PC-9 (cell line): ENCODE results near the gene DEFB114. TPM values are rescaled to one million over a fixed set of nuclear protein-coding genes. Genes with fewer than 3 reads are reported as not detected.

ENCODE experiments used
- BruUV-seq: library from RNA; stranded (reverse); fragments of 400-500 nt; replicated peaks from 2 replicates; lab custom pipeline; 2021; lab: Mats Ljungman, UMichigan
- CTCF ChIA-PET: fragments of 300-600 bp; sonication (Branson Sonifier 250); formaldehyde crosslinking; loops from one replicate; lab custom pipeline; 2022; ENCODE audit warnings: antibody characterized with exemption; lab: Charles Lee
- POLR2A ChIA-PET: fragments of 300-600 bp; sonication (Branson Sonifier 250); formaldehyde crosslinking; loops from one replicate; lab custom pipeline; 2022; ENCODE audit warnings: antibody characterized with exemption; ENCODE audit not compliant: unreplicated experiment; lab: Charles Lee
- DNase-seq, 2 experiments: peaks; one replicate each; pipeline versions ENCODE4 v3.0.0 to v3.0.0-alpha.2; 2015 to 2022; ENCODE audit warnings: mixed read lengths in 1 of 2
- H2AFZ ChIP-seq: fragments of 200-600 bp; sonication (generic); 2 replicates; pipeline ENCODE4 v1.8.1; 2017; ENCODE audit warnings: antibody characterized with exemption
- H3F3A ChIP-seq: fragments of 200-600 bp; sonication (generic); 2 replicates; pipeline ENCODE4 v1.8.1; 2017; ENCODE audit warnings: antibody characterized with exemption, mild to moderate bottlenecking, low read depth; ENCODE audit not compliant: insufficient read depth
- H3K27ac ChIP-seq: fragments of 200-600 bp; sonication (generic); 2 replicates; pipeline ENCODE4 v1.6.1; 2016; ENCODE audit warnings: mixed run types
- H3K27me3 ChIP-seq: fragments of 200-600 bp; sonication (generic); 2 replicates; pipeline ENCODE4 v1.6.1; 2016; ENCODE audit warnings: low read depth, mixed run types; ENCODE audit not compliant: insufficient read depth
- H3K36me3 ChIP-seq: fragments of 200-600 bp; sonication (generic); 2 replicates; pipeline ENCODE4 v1.6.1; 2016; ENCODE audit warnings: low read depth, mixed run types
- H3K4me1 ChIP-seq: fragments of 200-600 bp; sonication (generic); replicated peaks from 2 replicates; pipeline ENCODE4 v1.6.1; 2016; ENCODE audit warnings: mixed run types; ENCODE audit not compliant: insufficient read depth
- H3K4me2 ChIP-seq: fragments of 200-600 bp; sonication (generic); 2 replicates; pipeline ENCODE4 v1.6.1; 2017; ENCODE audit warnings: mixed run types
- H3K4me3 ChIP-seq: fragments of 200-600 bp; sonication (generic); 2 replicates; pipeline ENCODE4 v1.6.1; 2016; ENCODE audit warnings: mixed run types
- H3K79me2 ChIP-seq: fragments of 200-600 bp; sonication (generic); 2 replicates; pipeline ENCODE4 v1.6.1; 2017; ENCODE audit warnings: low read depth, mixed run types
- H3K9me2 ChIP-seq: fragments of 200-600 bp; sonication (generic); 2 replicates; pipeline ENCODE4 v1.8.1; 2017; ENCODE audit warnings: mild to moderate bottlenecking; ENCODE audit not compliant: insufficient read depth
- H3K9me3 ChIP-seq: fragments of 200-600 bp; sonication (generic); 2 replicates; pipeline ENCODE4 v1.8.1; 2016; ENCODE audit warnings: low read depth; ENCODE audit not compliant: insufficient read depth
- H4K20me1 ChIP-seq: fragments of 200-600 bp; sonication (generic); 2 replicates; pipeline ENCODE4 v1.8.1; 2017; ENCODE audit not compliant: insufficient read depth
- EZH2 ChIP-seq: fragments of 200-600 bp; sonication (generic); IDR thresholded peaks from 2 replicates; pipeline ENCODE4 v1.8.0; 2017; ENCODE audit warnings: antibody characterized with exemption, low read depth
- intact Hi-C: fragments of 100-400 bp; cut with micrococcal nuclease; formaldehyde crosslinking; loops from one replicate; pipeline ENCODE4 v1.10.0; 2022; ENCODE audit not compliant: unreplicated experiment
- total RNA-seq: library from RNA; stranded (reverse); gene quantifications from 2 replicates; pipeline ENCODE4 v1.2.3, GENCODE V29; 2021
- TF ChIP-seq, protein P1 (sequence below): fragments of 200-600 bp; sonication (generic); conservative IDR thresholded peaks from 2 replicates; pipeline ENCODE4 v1.6.1; 2017; ENCODE audit warnings: mixed run types, antibody characterized with exemption, mild to moderate bottlenecking, moderate library complexity

The DEFB114 gene
- total RNA-seq, 1 experiment from 2014 or later = not detected

- ChIA-PET POLR2A (no interaction called here), CTCF (no interaction called here)
- H3K36me3 ChIP-seq = no peaks in the 10 kb centered on the region
- H3K79me2 ChIP-seq = no peaks in the 10 kb centered on the region
- H3K4me2 ChIP-seq = no peak overlapping the region
- H3K27ac ChIP-seq = no peak overlapping the region
- H3K9me3 ChIP-seq = no peaks in the 10 kb centered on the region
- H2AFZ ChIP-seq = no peak overlapping the region
- H3K4me3 ChIP-seq = no peak overlapping the region
- H3F3A ChIP-seq = no peaks in the 10 kb centered on the region
- H3K9me2 ChIP-seq = no peaks in the 10 kb centered on the region
- intact Hi-C loops = no loop called here
- BruUV-seq = no TSS peak
- TF ChIP-seq, protein P1, sequence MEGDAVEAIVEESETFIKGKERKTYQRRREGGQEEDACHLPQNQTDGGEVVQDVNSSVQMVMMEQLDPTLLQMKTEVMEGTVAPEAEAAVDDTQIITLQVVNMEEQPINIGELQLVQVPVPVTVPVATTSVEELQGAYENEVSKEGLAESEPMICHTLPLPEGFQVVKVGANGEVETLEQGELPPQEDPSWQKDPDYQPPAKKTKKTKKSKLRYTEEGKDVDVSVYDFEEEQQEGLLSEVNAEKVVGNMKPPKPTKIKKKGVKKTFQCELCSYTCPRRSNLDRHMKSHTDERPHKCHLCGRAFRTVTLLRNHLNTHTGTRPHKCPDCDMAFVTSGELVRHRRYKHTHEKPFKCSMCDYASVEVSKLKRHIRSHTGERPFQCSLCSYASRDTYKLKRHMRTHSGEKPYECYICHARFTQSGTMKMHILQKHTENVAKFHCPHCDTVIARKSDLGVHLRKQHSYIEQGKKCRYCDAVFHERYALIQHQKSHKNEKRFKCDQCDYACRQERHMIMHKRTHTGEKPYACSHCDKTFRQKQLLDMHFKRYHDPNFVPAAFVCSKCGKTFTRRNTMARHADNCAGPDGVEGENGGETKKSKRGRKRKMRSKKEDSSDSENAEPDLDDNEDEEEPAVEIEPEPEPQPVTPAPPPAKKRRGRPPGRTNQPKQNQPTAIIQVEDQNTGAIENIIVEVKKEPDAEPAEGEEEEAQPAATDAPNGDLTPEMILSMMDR = no peak
- no peak for TF ChIP-seq EZH2
- H3K4me1 ChIP-seq = no peaks in the 10 kb centered on the region; the same call in 1 of the 2 replicates
- no peaks in the 10 kb centered on the region for H3K27me3 ChIP-seq
- no peaks in the 10 kb centered on the region for H4K20me1 ChIP-seq
- no peak for DNase-seq
Measured at GRCh38 chr6:49982046-49982445, 18.1 kb upstream of the DEFB114 start.

- Histone ChIP-seq H3K79me2 (no peaks in the 10 kb centered on the region), H3K4me1 (no peaks in the 10 kb centered on the region; the same call in 1 of the 2 replicates), H3K9me3 (no peaks in the 10 kb centered on the region), H3K27me3 (no peaks in the 10 kb centered on the region), H2AFZ (no peak overlapping the region), H3F3A (no peaks in the 10 kb centered on the region), H3K27ac (no peak overlapping the region), H3K4me2 (no peak overlapping the region), H4K20me1 (no peaks in the 10 kb centered on the region), H3K4me3 (no peak overlapping the region), H3K36me3 (no peaks in the 10 kb centered on the region), H3K9me2 (no peaks in the 10 kb centered on the region; the same call in 1 of the 2 replicates)
- POLR2A ChIA-PET = no interaction called here
- CTCF ChIA-PET = no interaction called here
- intact Hi-C loops = no loop called here
- no TSS peak for BruUV-seq
- no peak for DNase-seq
- TF ChIP-seq EZH2 = no peak
- TF ChIP-seq, protein P1 = no peak
Measured at GRCh38 chr6:49980898-49981297, 16.9 kb upstream of the DEFB114 start.

DNA sequence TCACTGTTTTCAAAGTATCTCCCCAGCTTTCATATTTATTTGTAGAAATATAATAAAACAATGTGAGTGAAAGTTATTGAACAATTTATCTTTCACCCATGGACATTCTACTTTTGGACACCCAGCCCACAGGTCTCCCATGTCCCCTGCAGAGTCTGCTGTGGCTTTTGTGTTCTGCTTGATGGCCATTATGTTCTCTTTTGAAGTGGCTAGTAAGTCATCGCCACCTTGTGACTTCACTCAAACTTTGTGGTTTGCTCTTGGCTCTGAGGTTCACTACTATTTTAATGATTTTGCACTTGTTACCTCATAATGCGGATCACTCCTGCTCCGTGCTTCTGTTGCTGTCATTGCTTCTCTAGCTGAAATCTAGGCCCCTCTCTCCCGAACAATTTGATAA lies 15.6 kb upstream of the DEFB114 start:
- Histone ChIP-seq H3K79me2 (no peaks in the 10 kb centered on the region), H3K9me2 (no peaks in the 10 kb centered on the region; the same call in 1 of the 2 replicates), H3K36me3 (no peaks in the 10 kb centered on the region), H3K27ac (no peak overlapping the region), H2AFZ (no peak overlapping the region), H3K4me2 (no peak overlapping the region), H3K4me1 (no peaks in the 10 kb centered on the region; the same call in 1 of the 2 replicates), H4K20me1 (no peaks in the 10 kb centered on the region), H3K4me3 (no peak overlapping the region), H3K9me3 (no peaks in the 10 kb centered on the region), H3F3A (no peaks in the 10 kb centered on the region), H3K27me3 (no peaks in the 10 kb centered on the region)
- intact Hi-C loops = no loop called here
- TF ChIP-seq EZH2 = no peak
- TF ChIP-seq, protein P1 = no peak
- no peak for DNase-seq
- CTCF ChIA-PET = no interaction called here
- POLR2A ChIA-PET = no interaction called here
- BruUV-seq = no TSS peak
